ENCODE results near the gene TPPP3.

Gene TPPP3

GRCh38 chr16:67438098-67438791 is 44.9 kb upstream of the TPPP3 start:
- POLR2A ChIA-PET: no interaction called here
- TF ChIP-seq CTCF (IDR thresholded peaks at IDR 0.05; ENCODE audit: control extremely low read depth, extremely low read depth, low read depth, missing control alignments): no peak
- CTCF ChIA-PET: interaction anchor here (1.2 to 2.6 kb wide), 4 partner anchors 9 to 32 kb away, joined by 3 to 13 read pairs (median 6); no protein-coding TSS in a partner anchor
- no peak for DNase-seq (ENCODE audit: extremely low spot score)

- CTCF ChIA-PET: interaction anchor here (1.5 to 2.6 kb wide), 2 partner anchors 9 to 31 kb away, joined by 4 to 13 read pairs; no protein-coding TSS in a partner anchor
Observed at GRCh38 chr16:67437513-67437912, 44.2 kb upstream of the TPPP3 start.

GRCh38 chr16:67436640-67437193 is 43.4 kb upstream of the TPPP3 start:
- ChIA-PET CTCF (interaction anchor here (1.4 kb wide), 2 partner anchors 9 to 20 kb away, joined by 3 to 9 read pairs; partner anchors contain the start of gene ZDHHC1), POLR2A (interaction anchor here (0.5 kb wide), 1 partner anchor 11 kb away, joined by 3 read pairs; no protein-coding TSS in a partner anchor)
- no peak for DNase-seq (ENCODE audit: extremely low spot score)
- no peak for TF ChIP-seq CTCF (IDR thresholded peaks at IDR 0.05; ENCODE audit: control extremely low read depth, extremely low read depth, low read depth, missing control alignments)

More at GRCh38 chr16:67437513-67437912, 44.2 kb upstream of the TPPP3 start:
- POLR2A ChIA-PET: no interaction called here
- no peak for DNase-seq (ENCODE audit: extremely low spot score)
- no peak for TF ChIP-seq CTCF (IDR thresholded peaks at IDR 0.05; ENCODE audit: control extremely low read depth, extremely low read depth, low read depth, missing control alignments)

GRCh38 chr16:67435758-67436164 is 42.5 kb upstream of the TPPP3 start:
- POLR2A ChIA-PET: interaction anchor here (0.6 kb wide), 1 partner anchor 242 kb away, joined by 5 read pairs; no protein-coding TSS in a partner anchor
- CTCF ChIA-PET: interaction anchor here (1.0 to 2.1 kb wide), 6 partner anchors 8 to 175 kb away, joined by 3 to 16 read pairs (median 3); partner anchors contain the start of gene ZDHHC1
- TF ChIP-seq CTCF (IDR thresholded peaks at IDR 0.05; ENCODE audit: control extremely low read depth, extremely low read depth, low read depth, missing control alignments): no peak
- no peak for DNase-seq (ENCODE audit: extremely low spot score)

GRCh38 chr16:67433131-67433719 is 39.9 kb upstream of the TPPP3 start:
- DNase-seq (ENCODE audit: extremely low spot score): no peak
- TF ChIP-seq CTCF (IDR thresholded peaks at IDR 0.05; ENCODE audit: control extremely low read depth, extremely low read depth, low read depth, missing control alignments): no peak
- POLR2A ChIA-PET: no interaction called here
- CTCF ChIA-PET: interaction anchor here (0.9 to 1.8 kb wide), 3 partner anchors 10 to 31 kb away, joined by 3 to 6 read pairs (median 4); no protein-coding TSS in a partner anchor

GRCh38 chr16:67432506-67432890 is 39.2 kb upstream of the TPPP3 start:
- TF ChIP-seq CTCF (IDR thresholded peaks at IDR 0.05; ENCODE audit: control extremely low read depth, extremely low read depth, low read depth, missing control alignments): no peak
- POLR2A ChIA-PET: no interaction called here
- DNase-seq (ENCODE audit: extremely low spot score): no peak
- CTCF ChIA-PET: interaction anchor here (0.8 to 1.8 kb wide), 2 partner anchors 13 to 16 kb away, joined by 3 to 6 read pairs; no protein-coding TSS in a partner anchor
